HG02938 (cell line): ENCODE data around the gene NATD1.

ENCODE experiments used
- ATAC-seq: cut with Tn5 transposase; IDR thresholded peaks from one replicate; pipeline ENCODE4 v1.9.1; 2021; ENCODE audit warnings: mild to moderate bottlenecking, moderate library complexity; ENCODE audit not compliant: unreplicated experiment

Gene NATD1

GRCh38 chr17:21289902-21290571, 36.8 kb upstream of the NATD1 start:
- ATAC-seq, result no peak

GRCh38 chr17:21289175-21289901, 36.1 kb upstream of the NATD1 start:
- ATAC-seq, result no peak

GRCh38 chr17:21288571-21289017, 35.4 kb upstream of the NATD1 start:
- peak; percentile 9 for ATAC-seq

- peak; percentile 29 for ATAC-seq
Observed at GRCh38 chr17:21287703-21288449, 34.7 kb upstream of the NATD1 start.

- no peak for ATAC-seq
Observed at GRCh38 chr17:21286909-21287702, 33.9 kb upstream of the NATD1 start.

- no peak for ATAC-seq
Observed at GRCh38 chr17:21286066-21286770, 33.0 kb upstream of the NATD1 start.

GRCh38 chr17:21285164-21286065, 32.2 kb upstream of the NATD1 start:
- no peak for ATAC-seq

- peak; percentile 80 for ATAC-seq
Observed at GRCh38 chr17:21284319-21285163, 31.3 kb upstream of the NATD1 start, which contains the start of gene MAP2K3. Gene MAP2K3, plus strand, starts transcription at chr17:21284711. Its CDS starts 210 bp downstream, at chr17:21284921.

- ATAC-seq, result peak; percentile 2
Observed at GRCh38 chr17:21283482-21284318, 30.5 kb upstream of the NATD1 start.

GRCh38 chr17:21282850-21283249, 29.6 kb upstream of the NATD1 start:
- no peak for ATAC-seq

- ATAC-seq, result no peak
Observed at GRCh38 chr17:21282231-21282630, 29.0 kb upstream of the NATD1 start.

GRCh38 chr17:21280081-21280518, 26.9 kb upstream of the NATD1 start:
- ATAC-seq, result peak; percentile 33

- no peak for ATAC-seq
Observed at GRCh38 chr17:21279582-21279981, 26.4 kb upstream of the NATD1 start.

GRCh38 chr17:21279198-21279535, 26.0 kb upstream of the NATD1 start:
- no peak for ATAC-seq

GRCh38 chr17:21278450-21279197, 25.4 kb upstream of the NATD1 start:
- ATAC-seq, result no peak

- ATAC-seq, result no peak
Observed at GRCh38 chr17:21277332-21277731, 24.1 kb upstream of the NATD1 start.

GRCh38 chr17:21276264-21276588, 23.0 kb upstream of the NATD1 start:
- no peak for ATAC-seq
